ENCODE data around the gene GSTK1. TPM values are rescaled to one million over a fixed set of nuclear protein-coding genes. Genes with fewer than 3 reads are reported as not detected.

Gene GSTK1
- total and polyA plus RNA-seq, 9 donors = 77.2 to 98.4 (median 84.4) TPM

DNA sequence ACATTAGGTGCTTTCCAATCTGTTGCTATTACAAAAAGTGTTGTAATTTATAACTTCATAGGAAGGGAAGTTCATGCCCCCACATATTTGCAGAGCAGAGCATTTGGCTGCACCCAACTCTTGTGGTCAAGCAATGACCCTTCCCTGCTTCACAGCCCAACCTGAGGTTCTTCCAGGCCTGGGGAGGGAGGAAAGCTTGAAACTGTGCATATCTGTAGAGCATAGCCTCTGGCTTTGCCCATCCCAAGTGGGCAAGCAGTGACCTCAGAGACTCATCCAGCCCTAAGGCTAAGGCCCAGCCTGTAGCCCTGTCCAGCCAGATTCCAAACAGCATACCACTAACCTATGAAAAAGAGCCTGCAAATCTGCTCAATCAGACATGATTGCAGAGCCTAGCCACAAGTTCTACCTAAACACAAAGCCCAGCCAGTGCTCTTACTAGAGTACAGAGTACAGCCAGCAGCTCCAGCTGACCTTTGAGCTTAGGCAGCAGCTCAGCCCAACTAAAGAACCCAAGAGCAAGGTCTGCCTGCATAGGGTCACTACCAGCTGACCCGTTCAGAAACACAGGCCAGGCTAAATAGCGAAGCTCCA, 14.4 kb upstream of the GSTK1 start:
- no peaks in the 10 kb centered on the region for H3K27me3 ChIP-seq (ENCODE audit: control insufficient read depth, insufficient read depth, low read length)
- 73% methylated on average over 2 of the region's 2 CpGs for WGBS (ENCODE audit: insufficient coverage)
- H3K4me1 ChIP-seq (ENCODE audit: control insufficient read depth, insufficient read depth, low read length) = no peaks in the 10 kb centered on the region
- no peaks in the 10 kb centered on the region for H3K36me3 ChIP-seq (ENCODE audit: control insufficient read depth, insufficient read depth, low read length)
- no peak for DNase-seq
- H3K27ac ChIP-seq (ENCODE audit: low read length) = no peak overlapping the region
- H3K4me3 ChIP-seq (ENCODE audit: low read length) = no peak overlapping the region
- peaks cover 2% of the 10 kb centered on the region for H3K9me3 ChIP-seq (replicated peaks; ENCODE audit: control insufficient read depth, low read depth, low read length)

DNA sequence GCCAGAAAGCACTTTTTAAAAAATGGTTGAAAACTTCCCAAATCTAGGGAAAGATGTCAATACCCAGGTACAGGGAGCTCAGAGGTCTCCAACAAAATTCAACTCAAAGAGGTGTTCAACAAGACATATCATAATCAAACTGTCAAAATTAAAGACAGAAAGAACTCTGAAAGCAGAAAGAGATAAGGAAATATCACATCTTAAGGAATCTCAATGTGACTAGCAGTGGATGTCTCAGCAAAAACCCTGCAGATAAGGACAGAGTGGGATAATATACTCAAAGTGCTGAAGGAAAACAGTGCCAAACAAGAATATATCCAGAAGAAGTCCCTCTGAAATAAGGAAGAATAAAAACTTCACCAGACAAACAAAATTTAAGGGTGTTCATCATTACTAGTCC, 13.0 kb upstream of the GSTK1 start:
- H3K27me3 ChIP-seq (ENCODE audit: control insufficient read depth, insufficient read depth, low read length) = no peaks in the 10 kb centered on the region
- no peaks in the 10 kb centered on the region for H3K36me3 ChIP-seq (ENCODE audit: control insufficient read depth, insufficient read depth, low read length)
- no peak overlapping the region for H3K27ac ChIP-seq (ENCODE audit: low read length)
- no peak for DNase-seq
- H3K4me1 ChIP-seq (ENCODE audit: control insufficient read depth, insufficient read depth, low read length) = no peaks in the 10 kb centered on the region
- peaks cover 2% of the 10 kb centered on the region for H3K9me3 ChIP-seq (replicated peaks; ENCODE audit: control insufficient read depth, low read depth, low read length)
- no peak overlapping the region for H3K4me3 ChIP-seq (ENCODE audit: low read length)

GRCh38 chr7:143250822-143251221, 12.4 kb upstream of the GSTK1 start:
- DNase-seq = no peak
- no peaks in the 10 kb centered on the region for H3K36me3 ChIP-seq (ENCODE audit: control insufficient read depth, insufficient read depth, low read length)
- H3K4me1 ChIP-seq (ENCODE audit: control insufficient read depth, insufficient read depth, low read length) = no peaks in the 10 kb centered on the region
- H3K9me3 ChIP-seq (replicated peaks; ENCODE audit: control insufficient read depth, low read depth, low read length) = peaks cover 2% of the 10 kb centered on the region
- no peak overlapping the region for H3K27ac ChIP-seq (ENCODE audit: low read length)
- H3K27me3 ChIP-seq (ENCODE audit: control insufficient read depth, insufficient read depth, low read length) = no peaks in the 10 kb centered on the region
- no peak overlapping the region for H3K4me3 ChIP-seq (ENCODE audit: low read length)
- no CpG with 5 or more reads among the region's 1 CpG for WGBS (ENCODE audit: insufficient coverage)

DNA sequence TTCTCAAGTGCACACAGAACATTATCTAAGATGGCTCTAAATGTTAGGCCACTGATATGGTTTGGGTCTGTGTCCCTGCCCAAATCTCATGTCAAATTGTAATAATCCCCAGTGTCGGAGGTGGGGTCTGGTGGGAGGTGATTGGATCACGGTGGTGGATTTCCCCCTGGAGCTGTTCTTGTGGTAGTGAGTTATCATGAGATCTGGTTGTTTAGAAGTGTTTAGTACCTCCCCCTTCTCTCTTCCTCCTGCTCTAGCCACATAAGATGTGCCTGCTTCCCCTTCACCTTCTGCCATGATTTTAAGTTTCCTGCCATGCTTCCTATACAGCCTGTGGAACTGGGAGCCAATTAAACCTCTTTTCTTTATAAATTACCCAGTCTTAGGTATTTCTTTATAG, 11.2 kb upstream of the GSTK1 start:
- no peak overlapping the region for H3K4me3 ChIP-seq (ENCODE audit: low read length)
- WGBS (ENCODE audit: insufficient coverage) = 100% methylated on average over 1 of the region's 2 CpGs
- H3K27me3 ChIP-seq (ENCODE audit: control insufficient read depth, insufficient read depth, low read length) = no peaks in the 10 kb centered on the region
- DNase-seq = no peak
- no peaks in the 10 kb centered on the region for H3K4me1 ChIP-seq (ENCODE audit: control insufficient read depth, insufficient read depth, low read length)
- peaks cover 2% of the 10 kb centered on the region for H3K9me3 ChIP-seq (replicated peaks; ENCODE audit: control insufficient read depth, low read depth, low read length)
- no peak overlapping the region for H3K27ac ChIP-seq (ENCODE audit: low read length)
- H3K36me3 ChIP-seq (ENCODE audit: control insufficient read depth, insufficient read depth, low read length) = no peaks in the 10 kb centered on the region

- Histone ChIP-seq H3K4me3 (ENCODE audit: low read length) (no peak overlapping the region), H3K4me1 (ENCODE audit: control insufficient read depth, insufficient read depth, low read length) (no peaks in the 10 kb centered on the region), H3K9me3 (replicated peaks; ENCODE audit: control insufficient read depth, low read depth, low read length) (peaks cover 2% of the 10 kb centered on the region), H3K27me3 (ENCODE audit: control insufficient read depth, insufficient read depth, low read length) (no peaks in the 10 kb centered on the region), H3K27ac (ENCODE audit: low read length) (no peak overlapping the region), H3K36me3 (ENCODE audit: control insufficient read depth, insufficient read depth, low read length) (no peaks in the 10 kb centered on the region)
- WGBS (ENCODE audit: insufficient coverage) = no CpG with 5 or more reads among the region's 3 CpGs
- no peak for DNase-seq
Measured at GRCh38 chr7:143255564-143255963, 7.7 kb upstream of the GSTK1 start.

DNA sequence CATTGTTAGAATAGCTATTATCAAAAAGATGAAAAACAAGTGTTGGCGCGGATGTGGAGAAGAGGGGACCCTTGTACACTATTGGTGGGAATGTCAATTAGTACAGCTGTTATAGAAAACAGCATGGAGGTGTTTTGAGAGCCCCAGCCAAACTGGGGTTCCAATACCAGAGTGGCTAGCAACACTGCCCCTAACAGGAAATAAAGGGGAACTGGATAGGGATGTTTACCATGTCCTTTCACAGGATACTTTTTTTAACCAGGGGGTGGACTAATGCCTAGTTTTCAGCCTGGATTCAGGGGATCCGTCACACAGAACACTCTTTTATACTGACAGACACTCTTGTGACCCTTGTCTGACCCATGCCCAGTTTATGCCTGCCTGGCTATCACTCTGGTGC, 6.9 kb upstream of the GSTK1 start:
- WGBS (ENCODE audit: insufficient coverage) = 71% methylated on average over 1 of the region's 3 CpGs
- H3K9me3 ChIP-seq (replicated peaks; ENCODE audit: control insufficient read depth, low read depth, low read length) = peaks cover 2% of the 10 kb centered on the region
- H3K4me3 ChIP-seq (ENCODE audit: low read length) = no peak overlapping the region
- no peaks in the 10 kb centered on the region for H3K4me1 ChIP-seq (ENCODE audit: control insufficient read depth, insufficient read depth, low read length)
- H3K27me3 ChIP-seq (ENCODE audit: control insufficient read depth, insufficient read depth, low read length) = no peaks in the 10 kb centered on the region
- no peak for DNase-seq
- H3K27ac ChIP-seq (ENCODE audit: low read length) = no peak overlapping the region
- no peaks in the 10 kb centered on the region for H3K36me3 ChIP-seq (ENCODE audit: control insufficient read depth, insufficient read depth, low read length)

- 94% methylated on average over 3 of the region's 4 CpGs for WGBS (ENCODE audit: insufficient coverage)
- Histone ChIP-seq H3K4me1 (ENCODE audit: control insufficient read depth, insufficient read depth, low read length) (no peaks in the 10 kb centered on the region), H3K9me3 (replicated peaks; ENCODE audit: control insufficient read depth, low read depth, low read length) (peaks cover 2% of the 10 kb centered on the region), H3K36me3 (ENCODE audit: control insufficient read depth, insufficient read depth, low read length) (no peaks in the 10 kb centered on the region), H3K27ac (ENCODE audit: low read length) (no peak overlapping the region), H3K4me3 (ENCODE audit: low read length) (no peak overlapping the region), H3K27me3 (ENCODE audit: control insufficient read depth, insufficient read depth, low read length) (no peaks in the 10 kb centered on the region)
- DNase-seq = no peak
Measured at GRCh38 chr7:143256932-143257331, 6.3 kb upstream of the GSTK1 start.

DNA sequence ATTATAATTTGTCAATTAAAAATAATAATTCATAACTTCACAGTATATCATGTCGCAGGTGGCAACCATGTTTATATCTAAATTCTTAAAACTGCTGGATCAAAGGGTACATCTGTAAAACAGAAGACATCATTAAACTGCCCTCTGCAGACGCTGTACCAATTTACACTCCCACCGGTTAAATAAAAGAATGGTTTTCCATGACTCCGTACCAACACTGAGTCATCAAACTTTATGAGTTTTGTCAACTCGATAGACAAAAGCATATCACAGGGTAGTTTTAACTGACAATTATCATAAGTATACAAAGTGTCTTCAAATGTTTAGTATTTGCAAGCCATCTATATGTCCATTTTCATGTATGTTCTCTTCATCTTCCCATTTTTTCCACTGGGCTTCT, 5.7 kb upstream of the GSTK1 start:
- WGBS (ENCODE audit: insufficient coverage) = no CpG with 5 or more reads among the region's 5 CpGs
- DNase-seq = no peak
- peaks cover 2% of the 10 kb centered on the region for H3K9me3 ChIP-seq (replicated peaks; ENCODE audit: control insufficient read depth, low read depth, low read length)
- H3K36me3 ChIP-seq (ENCODE audit: control insufficient read depth, insufficient read depth, low read length) = no peaks in the 10 kb centered on the region
- peaks cover under 1% of the 10 kb centered on the region for H3K4me1 ChIP-seq (ENCODE audit: control insufficient read depth, insufficient read depth, low read length)
- no peak overlapping the region for H3K27ac ChIP-seq (ENCODE audit: low read length)
- H3K27me3 ChIP-seq (ENCODE audit: control insufficient read depth, insufficient read depth, low read length) = no peaks in the 10 kb centered on the region
- H3K4me3 ChIP-seq (ENCODE audit: low read length) = no peak overlapping the region

DNA sequence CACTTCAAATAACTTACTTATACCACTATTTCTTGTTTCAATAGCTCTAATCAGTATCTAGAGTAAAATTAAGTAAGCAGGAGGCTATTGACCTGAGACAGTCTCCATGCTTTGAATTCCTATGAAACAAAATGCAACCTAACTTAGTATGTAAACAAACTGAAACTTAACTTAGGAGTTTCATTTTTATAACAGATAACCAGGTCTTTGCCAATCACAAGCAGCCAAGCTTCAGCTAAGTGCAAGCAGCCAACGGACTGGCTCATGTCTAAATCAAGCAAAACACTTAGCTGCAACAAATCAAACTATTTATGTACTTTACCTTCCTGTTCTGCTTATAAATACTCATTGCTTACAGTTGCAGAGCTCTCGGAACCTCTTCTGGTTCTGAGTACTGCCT, 4.4 kb upstream of the GSTK1 start:
- H3K27ac ChIP-seq (ENCODE audit: low read length) = no peak overlapping the region
- no peaks in the 10 kb centered on the region for H3K27me3 ChIP-seq (ENCODE audit: control insufficient read depth, insufficient read depth, low read length)
- no peak overlapping the region for H3K4me3 ChIP-seq (ENCODE audit: low read length)
- no peak for DNase-seq
- no peaks in the 10 kb centered on the region for H3K36me3 ChIP-seq (ENCODE audit: control insufficient read depth, insufficient read depth, low read length)
- no peaks in the 10 kb centered on the region for H3K9me3 ChIP-seq (replicated peaks; ENCODE audit: control insufficient read depth, low read depth, low read length)
- H3K4me1 ChIP-seq (ENCODE audit: control insufficient read depth, insufficient read depth, low read length) = peaks cover 6% of the 10 kb centered on the region
- 60% methylated on average over 1 of the region's 2 CpGs for WGBS (ENCODE audit: insufficient coverage)

GRCh38 chr7:143259765-143260164, 3.5 kb upstream of the GSTK1 start:
- no CpG with 5 or more reads among the region's 2 CpGs for WGBS (ENCODE audit: insufficient coverage)
- no peak overlapping the region for H3K27ac ChIP-seq (ENCODE audit: low read length)

DNA sequence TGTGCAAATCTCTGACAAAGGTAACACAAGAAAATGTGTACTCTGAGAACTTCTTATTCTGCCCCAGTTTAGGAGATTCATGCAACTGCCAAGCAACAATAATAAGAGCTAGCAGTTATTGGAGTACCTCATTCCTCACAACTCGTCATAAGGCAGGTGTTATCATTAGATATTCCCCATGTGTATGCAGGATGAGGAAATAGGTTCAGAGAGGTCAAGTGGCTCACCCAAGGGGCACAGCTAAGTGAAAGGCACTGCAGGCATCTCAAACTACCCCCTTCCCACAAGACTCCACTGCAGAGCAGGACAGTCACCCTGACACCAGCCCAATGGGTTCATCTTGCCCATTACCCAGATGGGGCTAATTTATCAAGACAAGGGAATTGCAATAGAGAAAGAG, 1.3 kb upstream of the GSTK1 start:
- peaks cover 11% of the 10 kb centered on the region for H3K36me3 ChIP-seq (ENCODE audit: control insufficient read depth, insufficient read depth, low read length)
- H3K27ac ChIP-seq (ENCODE audit: low read length) = no peak overlapping the region
- H3K27me3 ChIP-seq (ENCODE audit: control insufficient read depth, insufficient read depth, low read length) = no peaks in the 10 kb centered on the region
- no peak for DNase-seq
- no peak overlapping the region for H3K4me3 ChIP-seq (ENCODE audit: low read length)
- H3K9me3 ChIP-seq (replicated peaks; ENCODE audit: control insufficient read depth, low read depth, low read length) = no peaks in the 10 kb centered on the region
- no CpG with 5 or more reads among the region's 1 CpG for WGBS (ENCODE audit: insufficient coverage)
- peaks cover 19% of the 10 kb centered on the region for H3K4me1 ChIP-seq (ENCODE audit: control insufficient read depth, insufficient read depth, low read length)

More at GRCh38 chr7:143259765-143260164, 3.5 kb upstream of the GSTK1 start:
- H3K4me1 ChIP-seq (ENCODE audit: control insufficient read depth, insufficient read depth, low read length) = peaks cover 15% of the 10 kb centered on the region
- no peaks in the 10 kb centered on the region for H3K27me3 ChIP-seq (ENCODE audit: control insufficient read depth, insufficient read depth, low read length)
- H3K4me3 ChIP-seq (ENCODE audit: low read length) = no peak overlapping the region
- H3K9me3 ChIP-seq (replicated peaks; ENCODE audit: control insufficient read depth, low read depth, low read length) = no peaks in the 10 kb centered on the region
- H3K36me3 ChIP-seq (ENCODE audit: control insufficient read depth, insufficient read depth, low read length) = peaks cover 2% of the 10 kb centered on the region
- no peak for DNase-seq

Measured in muscle of leg (tissue), 11 donors.